GM19240 (cell line): ENCODE results near the gene SNX7.

Experiments
- DNase-seq: peaks from one replicate; pipeline ENCODE4 v3.0.0; 2011; ENCODE audit warnings: low spot score; ENCODE audit not compliant: insufficient read length

SNX7 gene

GRCh38 chr1:98764485-98764884, 103.0 kb downstream of the SNX7 start:
- DNase-seq: no peak

GRCh38 chr1:98766255-98766654, 104.7 kb downstream of the SNX7 start:
- no peak for DNase-seq

GRCh38 chr1:98769162-98769561, 107.6 kb downstream of the SNX7 start:
- no peak for DNase-seq

- no peak for DNase-seq
Measured at GRCh38 chr1:98781906-98782305, 120.4 kb downstream of the SNX7 start.

GRCh38 chr1:98783821-98784220, 122.3 kb downstream of the SNX7 start:
- DNase-seq: no peak

- DNase-seq: no peak
Measured at GRCh38 chr1:98791498-98791897, 130.0 kb downstream of the SNX7 start.

GRCh38 chr1:98792123-98792522, 130.6 kb downstream of the SNX7 start:
- DNase-seq: no peak

GRCh38 chr1:98793136-98793535, 131.6 kb downstream of the SNX7 start:
- DNase-seq: no peak

GRCh38 chr1:98794196-98794886, 132.8 kb downstream of the SNX7 start:
- DNase-seq: peak; percentile 54

- DNase-seq: no peak
Measured at GRCh38 chr1:98796049-98796448, 134.5 kb downstream of the SNX7 start.

- DNase-seq: no peak
Measured at GRCh38 chr1:98797506-98797905, 136.0 kb downstream of the SNX7 start.
